Spleen (tissue), 7 donors: ENCODE data around the gene PRIM2.
"Not testable (repeated sequence)": the region's sequence is repeated elsewhere in the genome, so short reads cannot be mapped to it uniquely, and the experiment has no call there.

ENCODE experiments used
- POLR2A ChIP-seq, 3 donors: fragments of 450-650 bp; IDR thresholded peaks; one replicate each; pipeline ENCODE4 v1.5.1; 2017; ENCODE audit warnings: antibody characterized with exemption in 3 of 3, mild to moderate bottlenecking in 1 of 3
- TF ChIP-seq, protein P1 (sequence below), 11 experiments: fragments of 200-600 bp in 7 of 11; fragments of 450-650 bp in 4 of 11; sonication (generic) in 4 of 11; IDR thresholded peaks in 8 of 11; conservative IDR thresholded peaks in 3 of 11; 1 replicate in 7 of 11; 2 replicates in 4 of 11; pipeline versions ENCODE4 v1.4.0 to v1.8.0; 2016 to 2021; ENCODE audit warnings: antibody characterized with exemption in 11 of 11, inconsistent platforms in 4 of 11, mild to moderate bottlenecking in 1 of 11
- donor health status: DM: no; HTN: no; CAD: no; lungs with moderate emphysema.
- donor health status: DM: no; HTN: no; CAD: no.
- donor health status: DM: no; HTN: no; CAD: no.

GRCh38 chr6:57521085-57521484, 203.7 kb downstream of the PRIM2 start:
- TF ChIP-seq, protein P1, sequence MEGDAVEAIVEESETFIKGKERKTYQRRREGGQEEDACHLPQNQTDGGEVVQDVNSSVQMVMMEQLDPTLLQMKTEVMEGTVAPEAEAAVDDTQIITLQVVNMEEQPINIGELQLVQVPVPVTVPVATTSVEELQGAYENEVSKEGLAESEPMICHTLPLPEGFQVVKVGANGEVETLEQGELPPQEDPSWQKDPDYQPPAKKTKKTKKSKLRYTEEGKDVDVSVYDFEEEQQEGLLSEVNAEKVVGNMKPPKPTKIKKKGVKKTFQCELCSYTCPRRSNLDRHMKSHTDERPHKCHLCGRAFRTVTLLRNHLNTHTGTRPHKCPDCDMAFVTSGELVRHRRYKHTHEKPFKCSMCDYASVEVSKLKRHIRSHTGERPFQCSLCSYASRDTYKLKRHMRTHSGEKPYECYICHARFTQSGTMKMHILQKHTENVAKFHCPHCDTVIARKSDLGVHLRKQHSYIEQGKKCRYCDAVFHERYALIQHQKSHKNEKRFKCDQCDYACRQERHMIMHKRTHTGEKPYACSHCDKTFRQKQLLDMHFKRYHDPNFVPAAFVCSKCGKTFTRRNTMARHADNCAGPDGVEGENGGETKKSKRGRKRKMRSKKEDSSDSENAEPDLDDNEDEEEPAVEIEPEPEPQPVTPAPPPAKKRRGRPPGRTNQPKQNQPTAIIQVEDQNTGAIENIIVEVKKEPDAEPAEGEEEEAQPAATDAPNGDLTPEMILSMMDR (IDR thresholded peaks at IDR 0.05 in 8 of 11, conservative IDR thresholded peaks at IDR 0.05 in 3 of 11), result not testable (repeated sequence)
- not testable (repeated sequence) for TF ChIP-seq POLR2A (IDR thresholded peaks at IDR 0.05)
